Activated CD4-positive, alpha-beta T cell treated with anti-CD3 and anti-CD28 coated beads, Interleukin-2, amount 50 U/mL, for 48 hours (primary cell): ENCODE data around the gene ZNF385D.

Experiments
- DNase-seq, 2 experiments: peaks; one replicate each; pipeline ENCODE4 v3.0.0-alpha.2; 2020

Gene ZNF385D, protein sequence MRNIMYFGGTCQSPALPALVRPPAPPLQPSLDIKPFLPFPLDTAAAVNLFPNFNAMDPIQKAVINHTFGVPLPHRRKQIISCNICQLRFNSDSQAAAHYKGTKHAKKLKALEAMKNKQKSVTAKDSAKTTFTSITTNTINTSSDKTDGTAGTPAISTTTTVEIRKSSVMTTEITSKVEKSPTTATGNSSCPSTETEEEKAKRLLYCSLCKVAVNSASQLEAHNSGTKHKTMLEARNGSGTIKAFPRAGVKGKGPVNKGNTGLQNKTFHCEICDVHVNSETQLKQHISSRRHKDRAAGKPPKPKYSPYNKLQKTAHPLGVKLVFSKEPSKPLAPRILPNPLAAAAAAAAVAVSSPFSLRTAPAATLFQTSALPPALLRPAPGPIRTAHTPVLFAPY

DNA sequence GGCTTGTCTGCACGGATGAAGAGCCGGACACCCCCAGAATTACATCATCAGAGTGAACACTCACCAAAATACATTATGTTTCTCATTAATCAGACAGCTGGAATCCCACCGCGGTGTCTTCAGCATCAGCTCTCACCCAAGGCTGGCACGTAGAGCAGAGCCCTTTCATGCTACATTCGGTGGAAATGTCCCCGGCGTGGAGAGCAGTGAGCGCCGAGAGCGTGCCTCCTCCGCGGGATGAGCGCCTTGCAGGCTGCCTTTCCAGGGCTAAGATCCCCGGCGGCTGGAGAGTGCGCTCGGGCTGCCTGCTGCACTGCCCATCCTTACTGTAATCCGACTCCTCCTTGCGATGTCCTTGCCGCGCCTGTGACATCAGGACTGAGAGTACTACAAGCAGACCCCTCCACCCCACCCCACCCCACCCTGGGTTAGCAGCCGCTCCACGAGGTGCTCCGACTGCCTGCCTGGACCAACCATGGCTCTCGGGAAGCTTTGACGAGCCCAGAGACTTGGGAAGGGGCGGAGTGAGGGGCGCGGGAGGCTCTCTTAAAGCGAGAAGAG is at the start of gene ZNF385D:
TSS of gene ZNF385D (minus strand) at position 380 of the 561 bp plus-strand sequence. CDS start at position 86, 294 bp downstream.
- DNase-seq = no peak

DNA sequence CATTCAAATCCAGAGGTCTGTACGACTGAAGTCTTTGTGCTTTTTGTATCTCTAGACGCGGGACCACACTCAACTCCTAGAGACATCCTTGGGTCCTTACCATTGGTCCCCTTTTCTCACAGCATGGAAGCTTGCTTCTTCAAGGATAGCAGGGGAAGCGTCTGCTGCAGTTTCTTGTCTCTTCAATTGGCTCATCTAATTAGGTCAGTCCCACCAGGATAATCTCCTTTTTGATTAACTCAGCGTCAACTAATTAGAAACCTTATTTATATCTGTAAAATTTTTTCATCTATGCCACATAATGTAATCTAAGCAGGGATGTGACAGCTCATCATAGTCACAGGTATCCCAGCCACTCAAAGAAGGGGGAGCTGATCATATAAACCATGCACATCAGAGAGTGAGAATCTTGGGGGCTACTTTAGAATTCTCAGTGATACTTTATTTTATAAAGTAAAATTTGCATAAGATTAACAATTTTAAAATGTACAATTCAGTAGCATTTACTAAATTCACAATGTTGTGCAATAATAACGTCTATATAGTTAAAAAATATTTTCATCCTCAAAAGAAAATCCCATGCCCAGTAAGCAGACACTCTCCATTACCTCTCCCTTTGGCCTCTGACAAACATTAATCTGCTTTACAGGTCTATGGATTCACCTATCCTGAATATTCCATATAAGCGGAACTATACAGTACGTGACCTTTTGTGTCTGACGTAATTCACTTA is 47.5 kb upstream of the ZNF385D start:
- DNase-seq = no peak

- DNase-seq = no peak
These were observed 44.9 kb upstream of the ZNF385D start for GRCh38 chr3:21795921-21796320.

DNA sequence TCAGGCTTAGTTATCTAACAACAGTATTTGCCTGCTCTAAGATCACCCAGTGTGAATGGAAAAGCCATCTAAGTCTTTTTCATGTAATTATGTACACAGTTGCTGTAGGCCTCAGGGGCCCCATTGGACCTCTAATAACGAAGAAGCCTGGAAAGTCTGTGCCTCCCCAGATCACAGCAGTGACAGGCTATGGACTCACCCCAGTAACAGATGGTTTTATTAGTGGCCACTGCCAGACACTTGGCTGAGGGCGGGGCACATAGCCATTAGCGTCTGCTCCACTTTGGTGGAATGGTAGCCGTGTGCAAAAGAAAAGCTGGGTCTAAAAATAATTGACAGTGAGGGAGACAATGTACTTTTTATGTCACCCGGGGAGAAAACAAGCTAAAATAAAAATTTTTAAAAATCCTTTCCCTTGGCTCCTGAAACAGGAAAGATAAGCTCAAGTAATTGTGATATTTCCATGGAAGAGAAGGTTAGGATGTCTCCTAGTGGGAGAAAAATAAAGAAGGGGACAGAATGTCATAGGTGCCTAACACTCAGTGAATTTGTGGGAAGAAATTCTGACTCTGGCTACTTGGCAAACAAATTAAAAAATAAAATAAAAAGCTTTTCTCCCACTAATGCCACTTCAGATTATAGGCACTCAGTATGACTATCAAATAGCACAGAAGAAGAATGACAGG is 44.3 kb upstream of the ZNF385D start:
- no peak for DNase-seq

GRCh38 chr3:21794291-21794690 is 43.3 kb upstream of the ZNF385D start:
- no peak for DNase-seq

DNA sequence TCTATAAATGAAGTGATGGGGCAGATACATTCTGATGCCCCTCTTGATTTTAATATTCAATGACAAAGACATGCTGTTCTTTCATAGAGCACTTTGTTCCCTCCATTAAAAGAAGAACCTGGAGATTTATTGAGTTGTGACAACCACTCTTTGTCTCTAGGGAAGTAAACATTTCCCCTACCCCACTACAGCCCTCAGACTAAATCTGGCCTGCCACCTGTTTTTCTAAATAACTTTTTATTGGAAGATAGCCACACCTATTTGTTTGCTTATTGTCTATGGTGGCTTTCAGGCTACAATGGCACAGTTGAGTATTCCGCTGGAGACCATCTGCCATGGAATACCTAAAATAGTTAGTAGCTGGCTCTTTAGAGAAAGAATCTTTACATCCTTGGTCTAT is 41.2 kb upstream of the ZNF385D start:
- no peak for DNase-seq

GRCh38 chr3:21791356-21791755 is 40.3 kb upstream of the ZNF385D start:
- DNase-seq = no peak

DNA sequence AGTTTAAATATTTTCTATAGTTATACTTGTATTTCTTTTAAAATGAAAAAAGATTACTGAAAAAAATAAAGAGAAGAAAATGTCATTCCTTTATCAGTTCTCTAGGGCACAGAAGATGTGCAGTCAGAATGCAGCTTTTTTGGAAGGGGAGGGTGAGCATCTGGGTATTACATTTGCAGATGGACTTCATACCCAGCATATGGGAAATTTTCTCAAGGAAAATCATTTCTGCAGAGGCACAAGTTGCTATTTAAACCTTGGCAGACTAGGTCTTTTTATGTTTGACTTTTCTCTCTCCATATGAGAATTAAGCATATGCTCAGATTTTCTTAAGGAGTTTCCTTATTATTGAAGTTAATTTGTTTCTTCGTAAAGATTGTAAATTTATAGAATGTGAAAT is 39.5 kb upstream of the ZNF385D start:
- no peak for DNase-seq

- DNase-seq = no peak
These were observed 38.7 kb upstream of the ZNF385D start for GRCh38 chr3:21789730-21790129.

GRCh38 chr3:21786438-21786797 is 35.4 kb upstream of the ZNF385D start:
- DNase-seq = no peak

- no peak for DNase-seq
These were observed 34.9 kb upstream of the ZNF385D start for GRCh38 chr3:21785765-21786437.

DNA sequence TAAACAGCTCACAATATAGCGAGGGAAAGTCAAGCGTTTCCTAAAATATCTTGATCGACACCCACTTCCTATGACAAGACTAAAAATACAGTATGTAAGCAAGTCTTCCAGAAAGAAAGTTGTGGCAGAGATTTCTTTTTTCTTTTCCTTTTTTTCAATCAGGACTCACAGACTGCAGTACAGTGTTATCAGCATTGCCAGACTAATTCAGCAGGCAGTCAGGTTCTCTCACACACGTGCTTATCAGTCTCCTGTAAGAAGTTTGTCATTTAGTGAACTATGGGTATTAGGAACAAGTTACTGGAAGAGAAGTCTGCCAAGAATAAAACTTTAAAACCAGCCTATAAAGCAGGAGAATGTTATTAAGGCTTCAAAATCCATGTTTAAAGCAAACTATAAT is 32.8 kb upstream of the ZNF385D start:
- DNase-seq = no peak

GRCh38 chr3:21781355-21781754 is 30.3 kb upstream of the ZNF385D start:
- no peak for DNase-seq

DNA sequence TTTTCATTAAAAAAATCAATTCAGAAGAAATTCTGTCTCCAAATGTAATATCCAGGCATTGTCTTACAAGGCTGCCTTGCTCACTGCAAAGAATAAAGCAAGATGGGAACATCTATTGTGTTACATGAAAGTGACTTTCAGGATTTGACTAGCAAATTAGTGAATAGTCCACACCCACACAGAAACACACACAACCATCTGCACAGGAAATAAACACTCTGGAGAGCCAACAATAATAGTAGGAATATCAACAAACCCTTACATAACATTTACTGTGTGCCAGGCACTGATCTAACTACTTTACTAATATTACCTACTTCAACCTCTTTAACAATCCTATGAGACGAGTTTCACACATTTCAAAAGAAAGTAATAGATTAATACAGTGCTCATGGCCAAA is 28.9 kb upstream of the ZNF385D start:
- DNase-seq = no peak

DNA sequence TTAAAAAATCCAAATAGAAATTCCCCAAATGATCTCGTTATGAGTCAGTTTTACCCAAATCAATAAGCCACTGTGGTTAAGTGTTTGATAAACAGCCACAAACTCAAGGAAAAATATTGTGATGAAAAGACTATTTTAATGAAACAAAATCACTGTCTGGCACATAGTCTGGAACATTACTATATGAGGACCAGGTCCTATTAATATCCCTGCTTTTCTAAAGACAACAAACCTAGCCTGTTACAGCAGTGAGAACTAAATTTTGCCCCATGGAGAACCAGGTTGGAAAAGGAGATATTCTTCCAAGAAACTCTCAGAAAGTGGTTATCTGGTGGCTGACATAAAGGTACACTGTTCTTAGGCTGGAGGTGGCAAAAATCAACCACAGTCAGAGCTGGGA is 27.7 kb upstream of the ZNF385D start:
- DNase-seq = no peak

- no peak for DNase-seq
These were observed 26.8 kb upstream of the ZNF385D start for GRCh38 chr3:21777821-21778220.

DNA sequence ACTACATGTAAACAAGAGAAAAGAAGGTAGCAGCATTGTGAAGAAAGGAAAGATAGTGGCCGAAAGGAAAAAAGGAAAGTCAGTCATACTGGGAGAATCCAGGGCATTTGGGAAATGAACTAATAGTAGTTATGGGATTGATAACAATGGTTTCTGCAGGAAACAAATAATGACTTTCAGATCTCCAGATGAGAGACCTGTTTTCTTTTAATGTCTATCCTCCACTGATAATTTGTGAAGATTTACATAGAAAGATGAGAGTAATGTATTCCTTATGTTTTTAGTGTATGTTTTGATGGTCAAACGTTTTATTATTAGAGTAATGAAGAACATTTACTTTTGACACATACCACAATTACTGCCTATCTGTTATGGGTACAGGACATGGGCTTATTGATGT is 15.0 kb upstream of the ZNF385D start:
- no peak for DNase-seq

- DNase-seq = no peak
These were observed 4.9 kb upstream of the ZNF385D start for GRCh38 chr3:21755896-21756295.

GRCh38 chr3:21754839-21755238 is 3.8 kb upstream of the ZNF385D start:
- DNase-seq = no peak

DNA sequence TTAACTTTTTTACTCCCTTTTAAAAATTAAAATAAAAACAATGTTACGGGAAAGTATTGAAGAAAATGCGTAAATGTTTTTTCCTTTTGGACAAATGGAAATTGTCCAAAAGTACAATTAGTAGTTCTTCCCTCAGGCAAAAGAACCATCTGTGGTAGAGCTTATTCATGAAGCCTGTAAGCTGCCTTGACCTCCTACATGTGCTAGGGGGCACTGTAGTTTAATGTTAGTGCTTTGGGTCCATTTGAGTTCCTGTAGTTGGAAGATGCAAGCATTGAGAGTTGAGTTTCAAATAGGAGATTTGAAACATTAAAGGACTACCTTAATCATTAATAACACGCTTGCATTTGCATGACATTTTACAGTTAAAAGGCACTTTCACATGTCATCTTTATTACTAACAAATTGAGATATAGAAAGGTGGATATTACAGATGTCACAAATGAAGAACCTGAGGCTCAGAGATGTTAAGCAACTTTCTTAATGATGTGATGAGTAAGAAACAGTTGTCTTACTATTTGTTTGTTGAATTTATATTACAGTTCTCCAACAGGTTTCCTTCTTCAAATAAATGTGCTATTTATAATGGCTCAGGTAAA is 1.8 kb upstream of the ZNF385D start:
- DNase-seq = no peak

DNA sequence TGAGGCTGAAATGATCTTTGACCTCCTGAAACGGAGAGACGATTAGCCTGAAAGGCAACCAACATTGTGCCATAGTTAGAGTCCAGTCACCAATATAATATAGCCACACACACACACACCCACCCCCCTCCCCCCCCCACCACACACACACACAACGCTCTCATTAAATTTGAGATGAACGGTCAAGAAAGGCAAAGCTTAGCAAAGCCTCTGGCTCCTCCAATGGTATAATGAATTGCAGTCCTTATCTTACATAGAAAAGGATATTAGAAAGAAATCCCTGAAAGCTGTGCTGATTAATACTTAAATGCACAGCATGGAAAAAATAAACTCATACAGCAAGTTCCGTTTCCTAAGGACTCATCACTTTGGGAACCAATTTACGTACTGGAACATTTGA is 876 bp upstream of the ZNF385D start:
- DNase-seq = no peak

DNA sequence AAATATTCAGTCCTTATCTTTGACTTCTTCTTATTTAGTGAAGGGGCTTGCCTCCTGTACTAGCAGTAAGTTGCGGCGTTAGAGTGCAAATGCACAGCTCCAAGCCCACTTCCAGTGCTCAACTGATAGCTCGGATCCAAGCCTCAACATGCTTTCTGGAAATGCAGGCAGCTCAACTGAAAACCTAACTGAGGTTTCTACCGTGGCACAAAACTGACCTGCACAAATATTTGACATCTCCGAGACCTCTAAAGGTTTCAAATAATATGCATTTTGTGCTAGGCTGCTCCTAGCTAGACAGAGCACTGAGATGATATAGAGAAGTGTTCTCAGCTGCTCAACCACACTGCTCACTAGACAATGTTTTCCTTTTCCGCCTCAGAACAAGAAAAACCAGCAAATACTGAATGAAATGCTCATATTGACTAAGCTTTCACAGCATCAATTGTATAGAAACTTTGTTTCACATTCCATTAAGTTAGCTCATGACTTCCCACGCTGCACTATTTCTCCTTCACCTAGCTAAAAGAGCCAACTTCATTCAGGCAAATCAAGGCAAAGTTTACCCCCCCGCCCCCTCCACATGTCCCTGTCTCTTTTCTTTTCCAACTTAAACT is 822 bp downstream of the ZNF385D start:
- no peak for DNase-seq
